Left ventricle myocardium inferior (tissue), 1 donor: Measurements from ENCODE around the gene SCN4A. TPM values are rescaled to one million over a fixed set of nuclear protein-coding genes. Genes with fewer than 3 reads are reported as not detected.
A peak's percentile ranks its signal among the peaks of the same experiment; 100 is the strongest.

Experiments used
- DNase-seq: peaks from one replicate; pipeline ENCODE4 v3.0.0-alpha.2; 2020
- H3K27ac ChIP-seq: fragments of 200-600 bp; replicated peaks from 2 replicates; pipeline ENCODE4 v1.8.0; 2021
- H3K27me3 ChIP-seq: fragments of 200-600 bp; 2 replicates; pipeline ENCODE4 v1.8.0; 2021; ENCODE audit warnings: low read depth
- H3K36me3 ChIP-seq: fragments of 200-600 bp; 2 replicates; pipeline ENCODE4 v1.8.0; 2021
- H3K4me1 ChIP-seq: fragments of 200-600 bp; 2 replicates; pipeline ENCODE4 v1.8.0; 2021
- H3K4me3 ChIP-seq: fragments of 200-600 bp; 2 replicates; pipeline ENCODE4 v1.8.0; 2021; ENCODE audit warnings: mild to moderate bottlenecking, moderate library complexity
- H3K9me3 ChIP-seq: fragments of 200-600 bp; replicated peaks from 2 replicates; pipeline ENCODE4 v1.8.0; 2021
- CTCF ChIP-seq: fragments of 200-600 bp; IDR thresholded peaks from 2 replicates; pipeline ENCODE4 v1.8.0; 2021; ENCODE audit warnings: antibody characterized with exemption, mild to moderate bottlenecking, borderline replicate concordance
- intact Hi-C: fragments of 100-400 bp; cut with micrococcal nuclease; formaldehyde crosslinking; loops from one replicate; pipeline ENCODE4 v1.11.0; 2022
- total RNA-seq: library from RNA; stranded (reverse); fragmentation: NEBNext Ultra II Directional; extraction: Animal tissue kit (Norgen Biotek cat#: 25700); gene quantifications from one replicate; pipeline ENCODE4 v1.2.1, GENCODE V29; 2021
- donor health status: DM: no; HTN: yes; CAD: no; lungs with severe emphysema.

Gene SCN4A
- total RNA-seq, 1 donor from 2014 or later: 1.2 TPM

- H3K27ac ChIP-seq: peak overlapping the region; percentile 89
- peak overlapping the region; percentile 62 for H3K4me3 ChIP-seq
- intact Hi-C loops: no loop called here
- no peak for DNase-seq
- peaks cover 4% of the 10 kb centered on the region for H3K27me3 ChIP-seq
- H3K36me3 ChIP-seq: no peaks in the 10 kb centered on the region
- H3K9me3 ChIP-seq: no peaks in the 10 kb centered on the region
- TF ChIP-seq CTCF: no peak
- peaks cover 69% of the 10 kb centered on the region for H3K4me1 ChIP-seq
These were observed 31.6 kb upstream of the SCN4A start for GRCh38 chr17:64004218-64004770.

- no peaks in the 10 kb centered on the region for H3K36me3 ChIP-seq
- H3K4me1 ChIP-seq: peaks cover 69% of the 10 kb centered on the region
- H3K27me3 ChIP-seq: peaks cover 11% of the 10 kb centered on the region
- no peak for TF ChIP-seq CTCF
- no peak overlapping the region for H3K4me3 ChIP-seq
- intact Hi-C loops: no loop called here
- peak overlapping the region; percentile 83 for H3K27ac ChIP-seq
- no peaks in the 10 kb centered on the region for H3K9me3 ChIP-seq
- no peak for DNase-seq
These were observed 30.9 kb upstream of the SCN4A start for GRCh38 chr17:64003526-64004121.

- Histone ChIP-seq H3K4me3 (no peak overlapping the region), H3K4me1 (peaks cover 69% of the 10 kb centered on the region), H3K9me3 (no peaks in the 10 kb centered on the region), H3K27ac (peak overlapping the region; percentile 83), H3K27me3 (peaks cover 18% of the 10 kb centered on the region), H3K36me3 (no peaks in the 10 kb centered on the region)
- intact Hi-C loops: no loop called here
- DNase-seq: no peak
- no peak for TF ChIP-seq CTCF
These were observed 30.2 kb upstream of the SCN4A start for GRCh38 chr17:64002658-64003525.

- H3K4me1 ChIP-seq: peaks cover 69% of the 10 kb centered on the region
- peak overlapping the region; percentile 83 for H3K27ac ChIP-seq
- H3K4me3 ChIP-seq: no peak overlapping the region
- intact Hi-C loops: no loop called here
- H3K9me3 ChIP-seq: no peaks in the 10 kb centered on the region
- peaks cover 28% of the 10 kb centered on the region for H3K27me3 ChIP-seq
- DNase-seq: no peak
- TF ChIP-seq CTCF: no peak
- no peaks in the 10 kb centered on the region for H3K36me3 ChIP-seq
These were observed 29.2 kb upstream of the SCN4A start for GRCh38 chr17:64001763-64002529.

GRCh38 chr17:64001091-64001579 lies 28.4 kb upstream of the SCN4A start:
- Histone ChIP-seq H3K27me3 (peaks cover 33% of the 10 kb centered on the region), H3K36me3 (no peaks in the 10 kb centered on the region), H3K9me3 (no peaks in the 10 kb centered on the region), H3K4me1 (peaks cover 62% of the 10 kb centered on the region), H3K4me3 (no peak overlapping the region), H3K27ac (peak overlapping the region; percentile 83)
- TF ChIP-seq CTCF: no peak
- no peak for DNase-seq
- intact Hi-C loops: no loop called here
